GM23338 (cell line): ENCODE measurements around the gene KRTAP12-4. TPM values are rescaled to one million over a fixed set of nuclear protein-coding genes. Genes with fewer than 3 reads are reported as not detected.

Experiments
- ATAC-seq: fragments of 200-7000 bp; cut with Tn5 transposase; 3 replicates; pipeline ENCODE4 v1.9.1; 2020
- DNase-seq: peaks from one replicate; pipeline ENCODE4 v3.0.0-alpha.2; 2015; ENCODE audit warnings: low spot score
- H2AFZ ChIP-seq: fragments of 200-600 bp; sonication (generic); 2 replicates; pipeline ENCODE4 v1.8.0; 2016; ENCODE audit warnings: antibody characterized with exemption, mild to moderate bottlenecking, moderate library complexity
- H3F3A ChIP-seq: fragments of 200-600 bp; sonication (generic); replicated peaks from 2 replicates; pipeline ENCODE4 v1.8.0; 2017; ENCODE audit warnings: antibody characterized with exemption, mixed run types, low read depth
- H3K27ac ChIP-seq: fragments of 200-600 bp; sonication (generic); 2 replicates; pipeline ENCODE4 v1.6.1; 2016; ENCODE audit warnings: low read depth
- H3K27me3 ChIP-seq: fragments of 200-600 bp; sonication (generic); 2 replicates; pipeline ENCODE4 v1.8.0; 2016; ENCODE audit warnings: mild to moderate bottlenecking, mixed run types, moderate library complexity; ENCODE audit not compliant: insufficient read depth
- H3K36me3 ChIP-seq: fragments of 200-600 bp; sonication (generic); 2 replicates; pipeline ENCODE4 v1.8.0; 2016; ENCODE audit warnings: mild to moderate bottlenecking; ENCODE audit not compliant: insufficient read depth
- H3K4me1 ChIP-seq: fragments of 200-600 bp; sonication (generic); 2 replicates; pipeline ENCODE4 v1.8.0; 2016; ENCODE audit warnings: mild to moderate bottlenecking, moderate library complexity; ENCODE audit not compliant: insufficient read depth
- H3K4me2 ChIP-seq: fragments of 200-600 bp; sonication (generic); 2 replicates; pipeline ENCODE4 v1.7.1; 2017; ENCODE audit warnings: mixed run types
- H3K4me3 ChIP-seq: fragments of 200-600 bp; sonication (generic); 2 replicates; pipeline ENCODE4 v1.6.1; 2016; ENCODE audit warnings: mixed run types
- H3K79me2 ChIP-seq: fragments of 200-600 bp; sonication (generic); replicated peaks from 2 replicates; pipeline ENCODE4 v1.8.0; 2017; ENCODE audit warnings: mild to moderate bottlenecking; ENCODE audit not compliant: insufficient read depth
- H3K9me2 ChIP-seq: fragments of 200-600 bp; sonication (generic); 2 replicates; pipeline ENCODE4 v1.8.0; 2017; ENCODE audit not compliant: insufficient read depth
- H4K20me1 ChIP-seq: fragments of 200-600 bp; sonication (generic); replicated peaks from 2 replicates; pipeline ENCODE4 v1.8.0; 2017; ENCODE audit warnings: mild to moderate bottlenecking; ENCODE audit not compliant: insufficient read depth
- H3K27ac Mint-ChIP-seq: 2 replicates; pipeline ENCODE4 v1.8.0; 2020; ENCODE audit warnings: inconsistent platforms, mild to moderate bottlenecking, moderate library complexity, mixed read lengths
- H3K27me3 Mint-ChIP-seq: 3 replicates; pipeline ENCODE4 v1.8.0; 2022; ENCODE audit warnings: low read depth, mild to moderate bottlenecking, moderate library complexity, mixed read lengths, inconsistent platforms; ENCODE audit not compliant: insufficient read depth, poor library complexity
- H3K36me3 Mint-ChIP-seq: 3 replicates; pipeline ENCODE4 v1.8.0; 2021; ENCODE audit warnings: low read depth, mild to moderate bottlenecking, inconsistent platforms, moderate library complexity, mixed read lengths
- H3K4me1 Mint-ChIP-seq: 3 replicates; pipeline ENCODE4 v1.8.0; 2020; ENCODE audit warnings: mild to moderate bottlenecking, inconsistent platforms, mixed read lengths
- H3K4me3 Mint-ChIP-seq: 3 replicates; pipeline ENCODE4 v1.8.0; 2021; ENCODE audit warnings: moderate library complexity, mild to moderate bottlenecking, inconsistent platforms, mixed read lengths
- H3K9me3 Mint-ChIP-seq: 3 replicates; pipeline ENCODE4 v1.8.0; 2020; ENCODE audit warnings: moderate library complexity, mild to moderate bottlenecking, inconsistent platforms, mixed read lengths
- EZH2 ChIP-seq: fragments of 200-600 bp; sonication (generic); IDR thresholded peaks from one replicate; pipeline ENCODE4 v1.8.0; 2017; ENCODE audit warnings: antibody characterized with exemption, mild to moderate bottlenecking, low read depth; ENCODE audit not compliant: unreplicated experiment
- JUNB ChIP-seq: IDR thresholded peaks from one replicate; pipeline ENCODE4 v1.6.1; 2016; ENCODE audit warnings: antibody characterized with exemption; ENCODE audit not compliant: unreplicated experiment
- NANOG ChIP-seq: IDR thresholded peaks from 2 replicates; pipeline ENCODE4 v1.6.1; 2016; ENCODE audit warnings: antibody characterized with exemption, borderline replicate concordance
- POLR2AphosphoS5 ChIP-seq: IDR thresholded peaks from 2 replicates; pipeline ENCODE4 v1.6.1; 2016; ENCODE audit warnings: antibody characterized with exemption, low read depth
- STAT1 ChIP-seq: IDR thresholded peaks from one replicate; pipeline ENCODE4 v1.6.1; 2016; ENCODE audit warnings: antibody characterized with exemption; ENCODE audit not compliant: unreplicated experiment
- polyA plus RNA-seq: library from polyadenylated mRNA; unstranded; fragments of >200 nt; fragmentation: Nextera tagmentation; extraction: Ambion mirVana; gene quantifications from 2 replicates; pipeline ENCODE4 v1.2.1, GENCODE V29; 2016
- total RNA-seq: library from RNA; depleted of rRNA; stranded (reverse); fragments of >200 nt; shearing (Covaris generic); gene quantifications from 2 replicates; pipeline ENCODE4 v1.2.3, GENCODE V29; 2014
- TF ChIP-seq, protein P1 (sequence below): IDR thresholded peaks from one replicate; pipeline ENCODE4 v1.6.1; 2018; ENCODE audit warnings: antibody characterized with exemption; ENCODE audit not compliant: unreplicated experiment
- TF ChIP-seq, protein P2 (sequence below): fragments of 250-450 bp; sonication (Bioruptor Pico); IDR thresholded peaks from 2 replicates; pipeline ENCODE4 v1.5.0; 2020; ENCODE audit warnings: mild to moderate bottlenecking, moderate library complexity

The KRTAP12-4 gene
- total and polyA plus RNA-seq, 2 experiments from 2014 or later, result not detected

DNA sequence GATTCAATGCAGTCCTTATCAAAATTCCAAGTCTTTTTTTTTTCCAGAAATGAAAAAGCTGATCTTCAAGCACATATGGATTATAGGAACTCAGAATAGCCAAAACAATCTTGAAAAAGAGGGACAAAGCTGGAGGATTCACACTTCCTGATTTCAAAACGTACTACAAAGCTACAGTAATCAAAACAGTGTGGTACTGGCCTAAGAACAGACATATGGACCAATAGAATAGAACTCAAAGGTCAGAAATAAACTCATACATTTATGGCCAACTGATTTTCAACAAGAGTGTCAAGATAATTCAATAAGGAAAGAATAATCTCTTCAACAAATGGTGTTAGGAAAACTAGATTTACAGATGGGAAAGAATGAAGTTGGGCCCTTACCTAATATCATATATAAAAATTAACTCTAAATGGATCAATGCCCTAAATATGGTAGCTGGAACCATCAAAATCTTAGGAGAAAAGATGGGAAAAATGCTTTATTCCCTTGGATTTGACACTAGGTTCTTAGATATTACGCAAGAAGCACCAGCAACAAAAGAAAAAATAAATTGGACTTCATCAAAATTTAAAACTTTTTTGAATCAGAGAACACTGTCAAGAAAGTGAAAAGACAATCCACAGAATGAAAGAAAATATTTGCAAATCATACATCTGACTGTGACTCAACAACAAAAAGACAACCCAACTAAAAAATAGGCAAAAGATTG lies 38.5 kb upstream of the KRTAP12-4 start:
- Histone ChIP-seq H4K20me1 (no peaks in the 10 kb centered on the region), H3K36me3 (no peaks in the 10 kb centered on the region; the same call in 1 of the 2 replicates), H3K27ac (no peak overlapping the region), H2AFZ (no peak overlapping the region), H3K4me1 (peaks cover 7% of the 10 kb centered on the region; the same call in 1 of the 2 replicates), H3K27me3 (no peaks in the 10 kb centered on the region), H3F3A (no peaks in the 10 kb centered on the region), H3K79me2 (no peaks in the 10 kb centered on the region), H3K4me3 (no peak overlapping the region), H3K4me2 (no peak overlapping the region), H3K9me2 (no peaks in the 10 kb centered on the region)
- Mint-ChIP-seq H3K27me3 (peaks cover 10% of the 10 kb centered on the region), H3K4me3 (no peak overlapping the region), H3K9me3 (peaks cover 17% of the 10 kb centered on the region; the same call in 2 of the 3 replicates), H3K36me3 (peaks cover 17% of the 10 kb centered on the region; the same call in 1 of the 3 replicates), H3K27ac (no peak overlapping the region), H3K4me1 (peaks cover 28% of the 10 kb centered on the region)
- no peak for DNase-seq
- TF ChIP-seq, protein P1, sequence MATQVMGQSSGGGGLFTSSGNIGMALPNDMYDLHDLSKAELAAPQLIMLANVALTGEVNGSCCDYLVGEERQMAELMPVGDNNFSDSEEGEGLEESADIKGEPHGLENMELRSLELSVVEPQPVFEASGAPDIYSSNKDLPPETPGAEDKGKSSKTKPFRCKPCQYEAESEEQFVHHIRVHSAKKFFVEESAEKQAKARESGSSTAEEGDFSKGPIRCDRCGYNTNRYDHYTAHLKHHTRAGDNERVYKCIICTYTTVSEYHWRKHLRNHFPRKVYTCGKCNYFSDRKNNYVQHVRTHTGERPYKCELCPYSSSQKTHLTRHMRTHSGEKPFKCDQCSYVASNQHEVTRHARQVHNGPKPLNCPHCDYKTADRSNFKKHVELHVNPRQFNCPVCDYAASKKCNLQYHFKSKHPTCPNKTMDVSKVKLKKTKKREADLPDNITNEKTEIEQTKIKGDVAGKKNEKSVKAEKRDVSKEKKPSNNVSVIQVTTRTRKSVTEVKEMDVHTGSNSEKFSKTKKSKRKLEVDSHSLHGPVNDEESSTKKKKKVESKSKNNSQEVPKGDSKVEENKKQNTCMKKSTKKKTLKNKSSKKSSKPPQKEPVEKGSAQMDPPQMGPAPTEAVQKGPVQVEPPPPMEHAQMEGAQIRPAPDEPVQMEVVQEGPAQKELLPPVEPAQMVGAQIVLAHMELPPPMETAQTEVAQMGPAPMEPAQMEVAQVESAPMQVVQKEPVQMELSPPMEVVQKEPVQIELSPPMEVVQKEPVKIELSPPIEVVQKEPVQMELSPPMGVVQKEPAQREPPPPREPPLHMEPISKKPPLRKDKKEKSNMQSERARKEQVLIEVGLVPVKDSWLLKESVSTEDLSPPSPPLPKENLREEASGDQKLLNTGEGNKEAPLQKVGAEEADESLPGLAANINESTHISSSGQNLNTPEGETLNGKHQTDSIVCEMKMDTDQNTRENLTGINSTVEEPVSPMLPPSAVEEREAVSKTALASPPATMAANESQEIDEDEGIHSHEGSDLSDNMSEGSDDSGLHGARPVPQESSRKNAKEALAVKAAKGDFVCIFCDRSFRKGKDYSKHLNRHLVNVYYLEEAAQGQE, result no peak
- no peak for ATAC-seq

DNA sequence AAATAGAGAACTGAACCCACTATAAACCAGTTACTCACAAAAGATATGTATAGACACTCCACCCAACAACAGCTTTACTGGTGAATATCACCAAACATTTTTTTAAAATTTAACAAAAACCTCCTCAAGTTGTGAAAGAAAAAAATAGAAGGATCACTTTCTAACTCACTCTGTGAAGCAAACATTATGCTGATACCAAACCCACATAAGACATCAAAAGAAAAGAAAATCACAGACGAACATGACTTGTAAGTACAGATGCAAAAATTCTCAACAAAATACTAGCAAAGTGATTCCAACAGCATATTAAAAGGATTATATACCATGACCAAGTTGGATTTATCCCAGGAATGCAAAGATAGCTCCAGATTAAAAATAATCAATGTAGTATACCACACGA lies 37.2 kb upstream of the KRTAP12-4 start:
- Histone ChIP-seq H4K20me1 (no peaks in the 10 kb centered on the region), H3K4me3 (no peak overlapping the region), H3K9me2 (no peaks in the 10 kb centered on the region), H3F3A (0 out of 2 replicates have a peak, but pooled peaks cover 4% of the 10 kb centered on the region), H3K27me3 (no peaks in the 10 kb centered on the region), H3K79me2 (no peaks in the 10 kb centered on the region), H3K4me2 (no peak overlapping the region), H3K36me3 (no peaks in the 10 kb centered on the region; the same call in 1 of the 2 replicates), H3K4me1 (peaks cover 8% of the 10 kb centered on the region), H3K27ac (no peak overlapping the region), H2AFZ (no peak overlapping the region)
- Mint-ChIP-seq H3K36me3 (peaks cover 17% of the 10 kb centered on the region; the same call in 1 of the 3 replicates), H3K4me1 (peaks cover 30% of the 10 kb centered on the region), H3K4me3 (no peak overlapping the region), H3K9me3 (peaks cover 17% of the 10 kb centered on the region; the same call in 2 of the 3 replicates), H3K27me3 (peaks cover 15% of the 10 kb centered on the region), H3K27ac (no peak overlapping the region)
- ATAC-seq (no peak), DNase-seq (no peak)
- TF ChIP-seq JUNB (no peak), STAT1 (no peak), NANOG (no peak), EZH2 (no peak), POLR2AphosphoS5 (no peak)
- TF ChIP-seq, protein P2, sequence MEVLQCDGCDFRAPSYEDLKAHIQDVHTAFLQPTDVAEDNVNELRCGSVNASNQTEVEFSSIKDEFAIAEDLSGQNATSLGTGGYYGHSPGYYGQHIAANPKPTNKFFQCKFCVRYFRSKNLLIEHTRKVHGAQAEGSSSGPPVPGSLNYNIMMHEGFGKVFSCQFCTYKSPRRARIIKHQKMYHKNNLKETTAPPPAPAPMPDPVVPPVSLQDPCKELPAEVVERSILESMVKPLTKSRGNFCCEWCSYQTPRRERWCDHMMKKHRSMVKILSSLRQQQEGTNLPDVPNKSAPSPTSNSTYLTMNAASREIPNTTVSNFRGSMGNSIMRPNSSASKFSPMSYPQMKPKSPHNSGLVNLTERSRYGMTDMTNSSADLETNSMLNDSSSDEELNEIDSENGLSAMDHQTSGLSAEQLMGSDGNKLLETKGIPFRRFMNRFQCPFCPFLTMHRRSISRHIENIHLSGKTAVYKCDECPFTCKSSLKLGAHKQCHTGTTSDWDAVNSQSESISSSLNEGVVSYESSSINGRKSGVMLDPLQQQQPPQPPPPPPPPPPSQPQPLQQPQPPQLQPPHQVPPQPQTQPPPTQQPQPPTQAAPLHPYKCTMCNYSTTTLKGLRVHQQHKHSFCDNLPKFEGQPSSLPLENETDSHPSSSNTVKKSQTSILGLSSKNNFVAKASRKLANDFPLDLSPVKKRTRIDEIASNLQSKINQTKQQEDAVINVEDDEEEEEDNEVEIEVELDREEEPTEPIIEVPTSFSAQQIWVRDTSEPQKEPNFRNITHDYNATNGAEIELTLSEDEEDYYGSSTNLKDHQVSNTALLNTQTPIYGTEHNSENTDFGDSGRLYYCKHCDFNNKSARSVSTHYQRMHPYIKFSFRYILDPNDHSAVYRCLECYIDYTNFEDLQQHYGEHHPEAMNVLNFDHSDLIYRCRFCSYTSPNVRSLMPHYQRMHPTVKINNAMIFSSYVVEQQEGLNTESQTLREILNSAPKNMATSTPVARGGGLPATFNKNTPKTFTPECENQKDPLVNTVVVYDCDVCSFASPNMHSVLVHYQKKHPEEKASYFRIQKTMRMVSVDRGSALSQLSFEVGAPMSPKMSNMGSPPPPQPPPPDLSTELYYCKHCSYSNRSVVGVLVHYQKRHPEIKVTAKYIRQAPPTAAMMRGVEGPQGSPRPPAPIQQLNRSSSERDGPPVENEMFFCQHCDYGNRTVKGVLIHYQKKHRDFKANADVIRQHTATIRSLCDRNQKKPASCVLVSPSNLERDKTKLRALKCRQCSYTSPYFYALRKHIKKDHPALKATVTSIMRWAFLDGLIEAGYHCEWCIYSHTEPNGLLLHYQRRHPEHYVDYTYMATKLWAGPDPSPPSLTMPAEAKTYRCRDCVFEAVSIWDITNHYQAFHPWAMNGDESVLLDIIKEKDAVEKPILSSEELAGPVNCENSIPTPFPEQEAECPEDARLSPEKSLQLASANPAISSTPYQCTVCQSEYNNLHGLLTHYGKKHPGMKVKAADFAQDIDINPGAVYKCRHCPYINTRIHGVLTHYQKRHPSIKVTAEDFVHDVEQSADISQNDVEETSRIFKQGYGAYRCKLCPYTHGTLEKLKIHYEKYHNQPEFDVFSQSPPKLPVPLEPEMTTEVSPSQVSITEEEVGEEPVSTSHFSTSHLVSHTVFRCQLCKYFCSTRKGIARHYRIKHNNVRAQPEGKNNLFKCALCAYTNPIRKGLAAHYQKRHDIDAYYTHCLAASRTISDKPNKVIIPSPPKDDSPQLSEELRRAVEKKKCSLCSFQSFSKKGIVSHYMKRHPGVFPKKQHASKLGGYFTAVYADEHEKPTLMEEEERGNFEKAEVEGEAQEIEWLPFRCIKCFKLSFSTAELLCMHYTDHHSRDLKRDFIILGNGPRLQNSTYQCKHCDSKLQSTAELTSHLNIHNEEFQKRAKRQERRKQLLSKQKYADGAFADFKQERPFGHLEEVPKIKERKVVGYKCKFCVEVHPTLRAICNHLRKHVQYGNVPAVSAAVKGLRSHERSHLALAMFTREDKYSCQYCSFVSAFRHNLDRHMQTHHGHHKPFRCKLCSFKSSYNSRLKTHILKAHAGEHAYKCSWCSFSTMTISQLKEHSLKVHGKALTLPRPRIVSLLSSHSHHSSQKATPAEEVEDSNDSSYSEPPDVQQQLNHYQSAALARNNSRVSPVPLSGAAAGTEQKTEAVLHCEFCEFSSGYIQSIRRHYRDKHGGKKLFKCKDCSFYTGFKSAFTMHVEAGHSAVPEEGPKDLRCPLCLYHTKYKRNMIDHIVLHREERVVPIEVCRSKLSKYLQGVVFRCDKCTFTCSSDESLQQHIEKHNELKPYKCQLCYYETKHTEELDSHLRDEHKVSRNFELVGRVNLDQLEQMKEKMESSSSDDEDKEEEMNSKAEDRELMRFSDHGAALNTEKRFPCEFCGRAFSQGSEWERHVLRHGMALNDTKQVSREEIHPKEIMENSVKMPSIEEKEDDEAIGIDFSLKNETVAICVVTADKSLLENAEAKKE, result no peak
- TF ChIP-seq, protein P1, result no peak
